HepG2 (cell line): ENCODE measurements around the gene HES1. TPM values are rescaled to one million over a fixed set of nuclear protein-coding genes. Genes with fewer than 3 reads are reported as not detected.
A peak's percentile ranks its signal among the peaks of the same experiment; 100 is the strongest.

Source experiments
- ATAC-seq: fragments of 200-7000 bp; cut with Tn5 transposase; 3 replicates; pipeline ENCODE4 v1.9.1; 2020; ENCODE audit warnings: mild to moderate bottlenecking, moderate library complexity
- BruUV-seq: library from RNA; stranded (reverse); fragments of 400-500 nt; replicated peaks from 2 replicates; lab custom pipeline; 2021; lab: Mats Ljungman, UMichigan
- CTCF ChIA-PET: fragments of 300-600 bp; formaldehyde crosslinking; extraction: SDS; loops from one replicate; lab custom pipeline; 2021; ENCODE audit warnings: low total read pairs, inconsistent platforms, low intra/inter-chr PET ratio; lab: Yijun Ruan, JAX
- POLR2A ChIA-PET: fragments of 350-600 bp; sonication (Branson Sonifier 250); formaldehyde crosslinking; loops from one replicate; lab custom pipeline; 2020; ENCODE audit warnings: antibody characterized with exemption, inconsistent platforms; lab: Yijun Ruan, JAX
- DNase-seq: peaks from one replicate; pipeline ENCODE4 v3.0.0-alpha.2; 2015; ENCODE audit warnings: low spot score
- FAIRE-seq: peaks from 3 replicates; lab custom pipeline; 2011; peaks lifted over from hg19 to GRCh38; lab: Jason Lieb, UNC
- H2AFZ ChIP-seq: one replicate; pipeline ENCODE4 v1.6.1; 2011; ENCODE audit warnings: low read length, inconsistent platforms
- H3K27ac ChIP-seq: fragments of 300-600 bp; 3 replicates; pipeline ENCODE4 v1.8.0; 2011; ENCODE audit warnings: mixed run types, mild to moderate bottlenecking, mixed read lengths, low read length, inconsistent platforms; ENCODE audit not compliant: insufficient read depth; ENCODE audit errors: extremely low read length
- H3K27me3 ChIP-seq, 2 experiments: fragments of 200-600 bp in 1 of 2; 2 replicates in 1 of 2; 3 replicates in 1 of 2; pipeline versions ENCODE4 v1.6.0 to v1.8.0; 2011; ENCODE audit warnings: low read length in 2 of 2, mild to moderate bottlenecking in 2 of 2, moderate library complexity in 2 of 2, inconsistent platforms in 1 of 2; ENCODE audit not compliant: insufficient read depth in 2 of 2, control insufficient read depth in 1 of 2
- H3K36me3 ChIP-seq, 2 experiments: fragments of 200-600 bp in 1 of 2; replicated peaks in 1 of 2; 2 replicates in 1 of 2; 3 replicates in 1 of 2; pipeline versions ENCODE4 v1.5.1 to v1.8.0; 2011; ENCODE audit warnings: low read length in 2 of 2, inconsistent platforms in 1 of 2; ENCODE audit not compliant: insufficient read depth in 2 of 2, control insufficient read depth in 1 of 2
- H3K4me1 ChIP-seq: 2 replicates; pipeline ENCODE4 v1.5.1; 2012; ENCODE audit warnings: low read length, inconsistent platforms; ENCODE audit not compliant: insufficient read depth
- H3K4me2 ChIP-seq: 2 replicates; pipeline ENCODE4 v1.6.0; 2011; ENCODE audit warnings: low read depth, low read length, inconsistent platforms
- H3K4me3 ChIP-seq, 3 experiments: fragments of 200-600 bp in 1 of 3; sonication (generic), shearing (Covaris generic) in 1 of 3; replicated peaks in 1 of 3; 2 replicates each; pipeline ENCODE4 v1.5.1; 2011 to 2016; ENCODE audit warnings: low read length in 3 of 3, inconsistent platforms in 2 of 3, low read depth in 2 of 3, mild to moderate bottlenecking in 2 of 3, control low read depth in 1 of 3, mixed read lengths in 1 of 3; ENCODE audit not compliant: insufficient read depth in 1 of 3
- H3K79me2 ChIP-seq: one replicate; pipeline ENCODE4 v1.6.1; 2011; ENCODE audit warnings: low read length, inconsistent platforms; ENCODE audit not compliant: insufficient read depth
- H3K9ac ChIP-seq: 2 replicates; pipeline ENCODE4 v1.6.0; 2011; ENCODE audit warnings: mild to moderate bottlenecking, low read depth, low read length, inconsistent platforms; ENCODE audit not compliant: insufficient read depth
- H3K9me3 ChIP-seq: 2 replicates; pipeline ENCODE4 v1.5.1; 2012; ENCODE audit warnings: mild to moderate bottlenecking, low read length
- H4K20me1 ChIP-seq: 2 replicates; pipeline ENCODE4 v1.6.0; 2011; ENCODE audit warnings: inconsistent platforms, mild to moderate bottlenecking, low read length, moderate library complexity; ENCODE audit not compliant: insufficient read depth
- CBFB ChIP-seq: sonication (generic); formaldehyde crosslinking; IDR thresholded peaks from 2 replicates; pipeline ENCODE4 v1.4.0; 2020; ENCODE audit warnings: missing genetic modification reagents
- DMAP1 ChIP-seq: IDR thresholded peaks from 2 replicates; pipeline ENCODE4 v1.6.1; 2016
- FLYWCH1 ChIP-seq: sonication (generic); formaldehyde crosslinking; IDR thresholded peaks from 2 replicates; pipeline ENCODE4 v1.8.1; 2023; ENCODE audit warnings: mild to moderate bottlenecking, missing genetic modification reagents
- FOSL2 ChIP-seq: sonication (generic); formaldehyde crosslinking; IDR thresholded peaks from 2 replicates; pipeline ENCODE4 v1.4.0; 2020; ENCODE audit warnings: missing genetic modification reagents
- FOXA3 ChIP-seq: IDR thresholded peaks from 2 replicates; pipeline ENCODE4 v1.6.1; 2016; ENCODE audit warnings: missing genetic modification reagents, missing compliant biosample characterization
- JUND ChIP-seq: sonication (generic); formaldehyde crosslinking; IDR thresholded peaks from 2 replicates; pipeline ENCODE4 v1.8.0; 2022; ENCODE audit warnings: mild to moderate bottlenecking, missing genetic modification reagents
- MTF1 ChIP-seq: sonication (generic); formaldehyde crosslinking; IDR thresholded peaks from 2 replicates; pipeline ENCODE4 v1.5.0; 2020; ENCODE audit warnings: missing genetic modification reagents
- PCBP2 ChIP-seq: fragments of 200-400 bp; formaldehyde crosslinking; optimal IDR thresholded peaks from 2 replicates; pipeline ENCODE3; 2018; ENCODE audit warnings: low read length, low read depth; ENCODE audit not compliant: poor library complexity, severe bottlenecking
- POLR2A ChIP-seq, 2 experiments: IDR thresholded peaks; 2 replicates each; pipeline ENCODE4 v1.6.1; 2011; ENCODE audit warnings: low read depth in 2 of 2, low read length in 2 of 2, mild to moderate bottlenecking in 1 of 2, moderate library complexity in 1 of 2; ENCODE audit not compliant: insufficient read depth in 1 of 2
- TBP ChIP-seq: sonication (generic); formaldehyde crosslinking; IDR thresholded peaks from 2 replicates; pipeline ENCODE4 v1.5.0; 2020; ENCODE audit warnings: missing genetic modification reagents
- WIZ ChIP-seq: sonication (generic); formaldehyde crosslinking; IDR thresholded peaks from 2 replicates; pipeline ENCODE4 v1.5.1; 2020; ENCODE audit warnings: mild to moderate bottlenecking, missing genetic modification reagents
- YEATS4 ChIP-seq: sonication (generic); formaldehyde crosslinking; IDR thresholded peaks from 2 replicates; pipeline ENCODE4 v1.4.0; 2020; ENCODE audit warnings: missing genetic modification reagents, borderline replicate concordance
- ZBTB39 ChIP-seq: sonication (generic); formaldehyde crosslinking; IDR thresholded peaks from 2 replicates; pipeline ENCODE4 v1.5.0; 2020; ENCODE audit warnings: missing genetic modification reagents
- ZBTB44 ChIP-seq: sonication (generic); formaldehyde crosslinking; IDR thresholded peaks from 2 replicates; pipeline ENCODE4 v1.4.0; 2020; ENCODE audit warnings: missing genetic modification reagents
- ZNF230 ChIP-seq: sonication (generic); formaldehyde crosslinking; IDR thresholded peaks from 2 replicates; pipeline ENCODE4 v1.4.0; 2020; ENCODE audit warnings: mild to moderate bottlenecking, missing genetic modification reagents
- ZNF30 ChIP-seq: sonication (generic); formaldehyde crosslinking; IDR thresholded peaks from 2 replicates; pipeline ENCODE4 v1.5.0; 2020; ENCODE audit warnings: mild to moderate bottlenecking, missing genetic modification reagents
- ZNF564 ChIP-seq: sonication (generic); formaldehyde crosslinking; IDR thresholded peaks from 2 replicates; pipeline ENCODE4 v1.8.1; 2023; ENCODE audit warnings: mild to moderate bottlenecking, missing genetic modification reagents
- ZNF572 ChIP-seq: sonication (generic); formaldehyde crosslinking; IDR thresholded peaks from 2 replicates; pipeline ENCODE4 v1.5.1; 2020; ENCODE audit warnings: mild to moderate bottlenecking, missing genetic modification reagents
- ZNF619 ChIP-seq: sonication (generic); formaldehyde crosslinking; IDR thresholded peaks from 2 replicates; pipeline ENCODE4 v1.4.0; 2020; ENCODE audit warnings: mild to moderate bottlenecking, missing genetic modification reagents
- ZNF652 ChIP-seq: IDR thresholded peaks from 2 replicates; pipeline ENCODE4 v1.6.1; 2016; ENCODE audit warnings: low read depth, borderline replicate concordance
- ZNF75D ChIP-seq: sonication (generic); formaldehyde crosslinking; IDR thresholded peaks from 2 replicates; pipeline ENCODE4 v1.8.1; 2023; ENCODE audit warnings: missing genetic modification reagents, mild to moderate bottlenecking, borderline replicate concordance
- WGBS: methylation state at CpG from one replicate; pipeline ENCODE4 v1.1.6; 2017; ENCODE audit warnings: low lambda C conversion rate; 5-methylcytosine and 5-hydroxymethylcytosine counted together
- in situ Hi-C: cut with HindIII; loops from 2 replicates; pipeline ENCODE4 v1.10.0; 2017; ENCODE audit warnings: low pct_unique_long_range_greater_than_20kb; ENCODE audit not compliant: extremely low pct_ligation_motif_present
- intact Hi-C: fragments of 100-400 bp; cut with micrococcal nuclease; formaldehyde crosslinking; loops from one replicate; pipeline ENCODE4 v1.10.0; 2022; ENCODE audit not compliant: unreplicated experiment
- polyA plus RNA-seq, 8 experiments: library from polyadenylated mRNA; depleted of rRNA in 3 of 8; stranded (reverse) in 7 of 8; unstranded in 1 of 8; fragments of >200 nt; fragmentation: Illumina TruSeq in 4 of 8; extraction: Trizol in 4 of 8; gene quantifications; 2 replicates each; pipeline versions ENCODE4 v1.2.1 to v1.2.3, GENCODE V29; 2011 to 2016; ENCODE audit warnings: low read depth in 4 of 8, missing spikeins in 1 of 8, mixed read lengths in 1 of 8; ENCODE audit not compliant: insufficient read depth in 1 of 8
- total RNA-seq, 5 experiments: library from RNA; depleted of rRNA; stranded (reverse); fragments of >200 nt; fragmentation: Illumina TruSeq; extraction: Trizol; gene quantifications; 2 replicates each; pipeline ENCODE4 v1.2.3, GENCODE V29; 2016; ENCODE audit warnings: low read depth in 1 of 5

HES1 gene
- total and polyA plus RNA-seq, 2 of the 13 experiments (the other 11 are each of a cell fraction or from before 2014, with no cell fraction given) = 15.4 to 19.8 TPM

- TF ChIP-seq MTF1 (CRISPR knock-in tag) = no peak
- no peak for TF ChIP-seq WIZ (CRISPR knock-in tag)
- TF ChIP-seq ZNF652 = no peak
- no peak for TF ChIP-seq YEATS4
- no peak for TF ChIP-seq ZNF619 (CRISPR knock-in tag)
- no peak for TF ChIP-seq ZNF230 (CRISPR knock-in tag)
- TF ChIP-seq DMAP1 = no peak
- TF ChIP-seq FOXA3 (CRISPR knock-in tag) = no peak
- TF ChIP-seq ZNF564 (CRISPR knock-in tag) = no peak
- TF ChIP-seq JUND (CRISPR knock-in tag) = no peak
These were observed 3.3 kb downstream of the HES1 start (continued) for GRCh38 chr3:194139071-194139813.

- in situ Hi-C loops = loop anchor here (5.0 to 10.0 kb wide), 3 partner anchors 65 to 358 kb away; no protein-coding TSS in a partner anchor
- DNase-seq = peak; percentile 52
- 10% methylated on average over 9 of the region's 9 CpGs for WGBS
- Histone ChIP-seq H3K79me2 (peaks cover 19% of the 10 kb centered on the region), H2AFZ (no peak overlapping the region), H3K27me3 (no peaks in the 10 kb centered on the region; a peak in 1 of 5 replicates), H3K4me3 (peak overlapping the region in 2 of 3 experiments; percentile 74 to 95; a peak in 4 of 6 replicates), H3K9me3 (no peaks in the 10 kb centered on the region), H3K27ac (peak overlapping the region; percentile 85), H3K9ac (peak overlapping the region; percentile 55), H3K4me1 (peaks cover 51% of the 10 kb centered on the region), H4K20me1 (peaks cover 19% of the 10 kb centered on the region; the same call in 1 of the 2 replicates), H3K36me3 (peaks cover 0 to 2% of the 10 kb centered on the region in 2 experiments; a peak in 1 of 5 replicates), H3K4me2 (peak overlapping the region; percentile 98)
- BruUV-seq = no TSS peak
- ATAC-seq = peak; percentile 3; the same call in 1 of the 3 replicates
- POLR2A ChIA-PET = interaction anchor here (0.6 to 11.5 kb wide), 10 partner anchors 10 to 408 kb away, joined by 3 to 128 read pairs (median 4); no protein-coding TSS in a partner anchor
- intact Hi-C loops = loop anchor here (2.0 to 10.0 kb wide), 3 partner anchors 169 to 545 kb away; partner anchors contain the start of gene OPA1
- no peak for FAIRE-seq
- CTCF ChIA-PET = no interaction called here
- TF ChIP-seq TBP (CRISPR knock-in tag) (no peak), ZNF75D (no peak), ZNF572 (CRISPR knock-in tag) (no peak), POLR2A (IDR thresholded peaks at IDR 0.05; ENCODE audit: insufficient read depth in 1 of 2, low read depth in 2 of 2, low read length in 2 of 2) (0 out of 4 replicates have a peak, but pooled peaks of 1 of the 2 experiments have one; percentile 3), FLYWCH1 (CRISPR knock-in tag) (no peak), ZNF30 (CRISPR knock-in tag) (no peak), ZBTB39 (CRISPR knock-in tag) (no peak), CBFB (CRISPR knock-in tag) (no peak), PCBP2 (no peak), ZBTB44 (CRISPR knock-in tag) (no peak), FOSL2 (0 out of 2 replicates have a peak, but pooled peaks have one; percentile 3)
These were observed 4.0 kb downstream of the HES1 start for GRCh38 chr3:194139814-194140391.
